ENCODE data around the gene GRAMD1A. TPM values are rescaled to one million over a fixed set of nuclear protein-coding genes. Genes with fewer than 3 reads are reported as not detected.

GRAMD1A gene
- total and polyA plus RNA-seq, 9 of the 15 experiments (the other 6 are each of a cell fraction or from before 2014, with no cell fraction given), result 1.4 to 63.8 (median 38.5) TPM

DNA sequence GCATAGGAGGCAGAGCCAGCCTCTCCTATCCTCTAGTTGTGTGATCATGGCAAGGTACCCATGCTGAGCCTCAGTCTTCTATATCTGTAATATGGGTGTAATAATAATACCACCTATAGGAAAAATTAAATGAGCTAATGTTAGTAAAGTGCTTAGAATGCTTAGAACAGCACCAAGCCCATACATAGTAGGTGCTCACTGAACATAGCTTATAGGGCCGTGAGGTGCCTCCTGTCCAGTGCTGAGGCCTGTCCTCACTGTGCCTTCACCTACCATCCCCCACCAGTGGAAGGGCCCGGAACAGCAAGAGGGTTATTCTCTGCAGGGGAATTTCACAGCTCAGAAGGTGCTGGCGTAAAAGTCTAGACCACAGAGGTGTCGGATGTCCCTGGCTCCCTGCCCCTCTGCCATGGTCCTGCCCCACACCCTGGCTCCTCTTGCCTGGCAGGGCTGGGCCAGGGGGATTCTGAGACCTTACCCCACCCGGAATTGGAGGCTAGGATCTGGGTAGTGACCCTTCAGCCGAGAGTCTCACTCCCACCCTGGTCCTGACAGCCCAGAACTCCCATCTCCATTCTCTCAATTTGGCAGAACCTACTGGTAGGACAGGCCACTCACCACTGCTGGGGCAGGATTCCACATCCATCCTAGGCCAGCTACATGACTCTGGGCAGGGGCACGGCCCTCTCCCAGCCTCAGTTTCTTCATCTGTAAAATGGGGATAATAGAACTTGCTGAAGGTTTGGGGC lies 27.9 kb downstream of the GRAMD1A start (continued):
- TF ChIP-seq, protein P1, sequence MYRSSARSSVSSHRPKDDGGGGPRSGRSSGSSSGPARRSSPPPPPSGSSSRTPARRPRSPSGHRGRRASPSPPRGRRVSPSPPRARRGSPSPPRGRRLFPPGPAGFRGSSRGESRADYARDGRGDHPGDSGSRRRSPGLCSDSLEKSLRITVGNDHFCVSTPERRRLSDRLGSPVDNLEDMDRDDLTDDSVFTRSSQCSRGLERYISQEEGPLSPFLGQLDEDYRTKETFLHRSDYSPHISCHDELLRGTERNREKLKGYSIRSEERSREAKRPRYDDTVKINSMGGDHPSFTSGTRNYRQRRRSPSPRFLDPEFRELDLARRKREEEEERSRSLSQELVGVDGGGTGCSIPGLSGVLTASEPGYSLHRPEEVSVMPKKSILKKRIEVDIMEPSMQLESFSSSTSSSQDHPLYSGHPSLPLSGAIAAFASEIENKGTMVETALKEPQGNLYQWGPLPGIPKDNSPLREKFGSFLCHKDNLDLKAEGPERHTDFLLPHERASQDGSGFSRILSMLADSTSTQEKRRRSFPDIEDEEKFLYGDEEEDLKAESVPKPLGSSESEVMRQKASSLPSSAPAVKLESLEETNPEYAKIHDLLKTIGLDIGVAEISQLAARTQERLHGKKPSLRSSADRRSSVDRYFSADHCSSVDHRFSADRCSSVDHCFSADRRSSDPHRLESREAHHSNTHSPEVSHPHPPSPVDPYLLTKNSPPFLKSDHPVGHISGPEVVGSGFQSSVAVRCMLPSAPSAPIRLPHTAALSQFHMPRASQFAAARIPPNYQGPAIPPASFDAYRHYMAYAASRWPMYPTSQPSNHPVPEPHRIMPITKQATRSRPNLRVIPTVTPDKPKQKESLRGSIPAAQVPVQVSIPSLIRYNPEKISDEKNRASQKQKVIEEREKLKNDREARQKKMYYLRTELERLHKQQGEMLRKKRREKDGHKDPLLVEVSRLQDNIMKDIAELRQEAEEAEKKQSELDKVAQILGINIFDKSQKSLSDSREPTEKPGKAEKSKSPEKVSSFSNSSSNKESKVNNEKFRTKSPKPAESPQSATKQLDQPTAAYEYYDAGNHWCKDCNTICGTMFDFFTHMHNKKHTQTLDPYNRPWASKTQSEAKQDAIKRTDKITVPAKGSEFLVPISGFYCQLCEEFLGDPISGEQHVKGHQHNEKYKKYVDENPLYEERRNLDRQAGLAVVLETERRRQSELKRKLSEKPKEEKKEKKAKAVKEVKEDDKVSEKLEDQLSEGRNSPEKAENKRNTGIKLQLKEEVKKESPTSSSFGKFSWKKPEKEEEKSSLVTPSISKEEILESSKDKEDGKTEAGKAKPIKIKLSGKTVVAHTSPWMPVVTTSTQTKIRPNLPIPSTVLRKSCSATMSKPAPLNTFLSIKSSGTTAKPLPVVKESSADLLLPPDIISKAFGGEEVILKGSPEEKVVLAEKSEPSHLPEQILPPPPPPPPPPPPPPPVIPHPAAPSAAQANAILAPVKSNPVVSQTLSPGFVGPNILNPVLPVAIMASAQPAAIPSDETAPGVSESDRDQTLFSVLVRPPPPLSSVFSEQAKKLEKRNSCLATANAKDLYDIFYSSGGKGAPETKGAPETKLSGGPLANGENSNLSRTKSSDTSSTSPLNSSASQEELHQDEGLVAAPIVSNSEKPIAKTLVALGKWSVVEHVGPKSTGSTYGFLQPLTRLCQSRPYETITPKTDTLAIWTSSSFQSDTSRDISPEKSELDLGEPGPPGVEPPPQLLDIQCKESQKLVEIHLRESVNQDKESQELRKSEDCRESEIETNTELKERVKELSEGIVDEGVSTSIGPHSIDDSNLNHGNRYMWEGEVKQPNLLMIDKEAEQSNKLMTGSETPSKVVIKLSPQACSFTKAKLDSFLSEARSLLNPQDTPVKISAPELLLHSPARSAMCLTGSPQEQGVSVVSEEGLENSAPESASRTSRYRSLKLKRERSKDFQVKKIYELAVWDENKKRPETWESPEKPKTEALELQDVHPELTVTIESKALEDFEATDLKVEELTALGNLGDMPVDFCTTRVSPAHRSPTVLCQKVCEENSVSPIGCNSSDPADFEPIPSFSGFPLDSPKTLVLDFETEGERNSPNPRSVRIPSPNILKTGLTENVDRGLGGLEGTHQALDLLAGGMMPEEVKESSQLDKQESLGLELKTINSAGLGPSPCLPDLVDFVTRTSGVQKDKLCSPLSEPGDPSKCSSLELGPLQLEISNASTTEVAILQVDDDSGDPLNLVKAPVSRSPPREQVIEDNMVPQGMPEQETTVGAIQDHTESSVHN (IDR thresholded peaks at IDR 0.05; ENCODE audit: borderline replicate concordance in 1 of 2, low read depth in 1 of 2), result no peak
- TF ChIP-seq COPS2 (conservative IDR thresholded peaks at IDR 0.05) (no peak), ZNF75A (CRISPR knock-in tag; IDR thresholded peaks at IDR 0.05) (no peak), HNRNPH1 (optimal IDR thresholded peaks at IDR 0.05; ENCODE audit: low read depth, low read length) (no peak), RBM25 (IDR thresholded peaks at IDR 0.05; ENCODE audit: low read depth, low read length, severe bottlenecking) (peak; percentile 84), ZSCAN32 (CRISPR knock-in tag; IDR thresholded peaks at IDR 0.05) (no peak), NCOA2 (IDR thresholded peaks at IDR 0.05; ENCODE audit: partially characterized antibody in 2 of 2) (no peak), PURB (CRISPR knock-in tag; IDR thresholded peaks at IDR 0.05; ENCODE audit: low read depth) (no peak), CCNT2 (IDR thresholded peaks at IDR 0.05; ENCODE audit: borderline replicate concordance, extremely low read depth, insufficient read length, low read depth, low read length) (no peak), SUPT5H (IDR thresholded peaks at IDR 0.05) (peak; percentile 32; the same call in 1 of the 2 replicates), ZNF431 (CRISPR knock-in tag; IDR thresholded peaks at IDR 0.05) (no peak), BRCA1 (IDR thresholded peaks at IDR 0.05) (no peak), BRCA1 (CRISPR knock-in tag; IDR thresholded peaks at IDR 0.05) (no peak), MTF1 (CRISPR knock-in tag; IDR thresholded peaks at IDR 0.05; ENCODE audit: borderline replicate concordance) (no peak), ZNF830 (CRISPR knock-in tag; IDR thresholded peaks at IDR 0.05) (no peak), POLR2AphosphoS2 (IDR thresholded peaks at IDR 0.05; ENCODE audit: low read length) (no peak), ADNP (tag; IDR thresholded peaks at IDR 0.05) (peak; percentile 51), ZNF239 (CRISPR knock-in tag; IDR thresholded peaks at IDR 0.05) (no peak), RCOR1 (IDR thresholded peaks at IDR 0.05; ENCODE audit: borderline replicate concordance in 1 of 2, low read depth in 2 of 2, low read length in 2 of 2) (peak in 1 of 2 experiments; percentile 48; a peak in 1 of 4 replicates), SMARCA5 (IDR thresholded peaks at IDR 0.05) (peak; percentile 40; the same call in 1 of the 2 replicates), ZNF124 (CRISPR knock-in tag; IDR thresholded peaks at IDR 0.05) (no peak), ZNF12 (CRISPR knock-in tag; IDR thresholded peaks at IDR 0.05) (no peak), GATA2 (CRISPR knock-in tag; IDR thresholded peaks at IDR 0.05) (no peak)
